GM21786 (cell line): Measurements from ENCODE around the gene TNFRSF8.

ENCODE experiments used
- ATAC-seq: cut with Tn5 transposase; IDR thresholded peaks from one replicate; pipeline ENCODE4 v1.9.1; 2021; ENCODE audit not compliant: unreplicated experiment

The TNFRSF8 gene

GRCh38 chr1:12185918-12186678 is 123.0 kb downstream of the TNFRSF8 start:
- ATAC-seq = no peak

GRCh38 chr1:12186679-12186985 is 123.5 kb downstream of the TNFRSF8 start:
- no peak for ATAC-seq

- ATAC-seq = no peak
Measured at GRCh38 chr1:12188115-12188514, 125.0 kb downstream of the TNFRSF8 start.

GRCh38 chr1:12188657-12189327 is 125.7 kb downstream of the TNFRSF8 start:
- no peak for ATAC-seq

- no peak for ATAC-seq
Measured at GRCh38 chr1:12189328-12189682, 126.2 kb downstream of the TNFRSF8 start.

- no peak for ATAC-seq
Measured at GRCh38 chr1:12191242-12192032, 128.3 kb downstream of the TNFRSF8 start.
